ENCODE data around the gene FRMD4B.
A peak's percentile ranks its signal among the peaks of the same experiment; 100 is the strongest.
"Not testable (repeated sequence)": the region's sequence is repeated elsewhere in the genome, so short reads cannot be mapped to it uniquely, and the experiment has no call there.

Gene FRMD4B

DNA sequence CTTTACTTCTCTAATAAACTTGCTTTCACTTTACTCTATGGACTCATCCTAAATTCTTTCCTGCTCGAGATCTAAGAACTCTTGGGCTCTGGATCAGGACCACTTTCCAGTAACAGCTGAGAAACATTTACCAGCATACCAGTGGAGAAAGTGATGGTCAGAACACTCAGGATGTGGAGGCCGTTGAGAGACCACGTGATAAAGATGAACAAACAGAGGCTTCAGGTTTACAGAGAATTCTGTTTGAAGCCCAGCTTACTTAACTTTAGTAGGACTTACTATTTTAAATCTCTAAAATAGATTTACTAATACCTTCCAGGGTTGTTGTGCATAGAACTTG lies 57.0 kb downstream of the FRMD4B start:
- Mint-ChIP-seq H3K4me1 (ENCODE audit: low read depth) (peaks cover 41% of the 10 kb centered on the region), H3K36me3 (ENCODE audit: low read depth) (peaks cover 4% of the 10 kb centered on the region), H3K4me3 (peak overlapping the region; percentile 39), H3K27me3 (ENCODE audit: low read depth) (peaks cover 5% of the 10 kb centered on the region), H3K27ac (peak overlapping the region; percentile 57), H3K9me3 (no peaks in the 10 kb centered on the region)

DNA sequence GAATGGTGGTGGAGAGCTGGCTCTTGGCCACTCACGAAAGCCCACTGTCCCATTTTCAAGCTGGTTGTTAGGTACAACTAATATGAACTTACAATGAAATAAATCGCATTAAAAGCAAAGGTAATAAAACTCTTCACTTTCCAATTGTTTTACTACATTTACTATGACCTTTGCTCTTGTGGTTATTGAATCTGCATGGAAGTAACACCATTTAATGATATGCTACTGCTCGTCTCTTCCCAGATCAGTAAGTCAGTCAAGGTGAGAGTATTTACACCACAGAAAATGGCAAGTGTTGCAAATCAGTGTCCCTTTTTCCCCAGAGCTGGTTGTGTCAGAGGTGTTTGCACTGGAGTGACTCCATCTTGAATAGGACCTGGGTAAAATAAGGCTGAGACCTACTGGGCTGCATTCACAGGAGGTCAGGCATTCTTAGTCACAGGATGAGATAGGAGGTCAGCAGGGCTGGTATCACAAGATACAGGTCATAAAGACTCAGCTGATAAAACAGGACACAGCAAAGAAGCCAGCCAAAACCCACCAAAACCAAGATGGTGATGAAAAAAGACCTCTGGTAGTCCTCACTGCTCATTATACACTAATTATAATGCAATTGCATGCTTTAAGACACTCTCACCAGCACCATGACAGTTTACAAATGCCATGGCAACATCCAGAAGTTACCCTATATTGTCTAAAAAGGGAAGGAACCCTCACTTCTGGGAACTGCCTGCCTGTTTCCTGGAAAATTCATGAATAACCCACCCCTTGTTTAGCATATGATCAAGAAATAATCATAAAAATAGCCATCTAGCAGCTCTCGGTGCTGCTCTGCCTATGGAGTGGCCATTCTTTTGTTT lies 57.6 kb downstream of the FRMD4B start:
- H3K27ac Mint-ChIP-seq: peak overlapping the region; percentile 57
- H3K4me3 Mint-ChIP-seq: peak overlapping the region; percentile 39
- H3K27me3 Mint-ChIP-seq (ENCODE audit: low read depth): peaks cover 5% of the 10 kb centered on the region
- H3K9me3 Mint-ChIP-seq: no peaks in the 10 kb centered on the region
- H3K36me3 Mint-ChIP-seq (ENCODE audit: low read depth): peaks cover 4% of the 10 kb centered on the region
- H3K4me1 Mint-ChIP-seq (ENCODE audit: low read depth): peaks cover 41% of the 10 kb centered on the region

DNA sequence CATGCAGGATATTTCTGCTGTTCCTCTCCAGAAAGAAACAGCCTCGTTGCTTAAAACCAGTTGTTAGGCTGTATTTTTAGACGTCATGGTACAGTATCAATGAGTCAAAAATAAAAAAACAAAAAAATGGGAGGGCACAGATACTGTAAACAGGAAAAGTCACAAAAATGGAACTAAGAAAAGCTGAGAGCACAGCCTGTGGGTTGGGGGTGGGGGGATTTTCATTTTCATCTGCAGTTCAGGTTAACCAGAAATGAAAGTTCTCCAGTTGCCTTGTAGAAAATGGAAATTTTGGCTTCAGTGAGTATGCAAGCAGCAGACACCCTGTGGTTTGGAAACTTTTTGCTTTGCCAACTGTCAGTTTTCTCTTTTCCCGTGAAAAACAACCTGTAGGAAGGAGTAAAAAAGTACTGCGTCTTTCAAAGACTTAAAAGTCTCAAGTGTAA lies 59.0 kb downstream of the FRMD4B start:
- H3K27me3 Mint-ChIP-seq (ENCODE audit: low read depth): no peaks in the 10 kb centered on the region
- H3K27ac Mint-ChIP-seq: peak overlapping the region; percentile 67
- no peaks in the 10 kb centered on the region for H3K9me3 Mint-ChIP-seq
- peaks cover 41% of the 10 kb centered on the region for H3K4me1 Mint-ChIP-seq (ENCODE audit: low read depth)
- H3K36me3 Mint-ChIP-seq (ENCODE audit: low read depth): peaks cover 4% of the 10 kb centered on the region
- H3K4me3 Mint-ChIP-seq: peak overlapping the region; percentile 56

DNA sequence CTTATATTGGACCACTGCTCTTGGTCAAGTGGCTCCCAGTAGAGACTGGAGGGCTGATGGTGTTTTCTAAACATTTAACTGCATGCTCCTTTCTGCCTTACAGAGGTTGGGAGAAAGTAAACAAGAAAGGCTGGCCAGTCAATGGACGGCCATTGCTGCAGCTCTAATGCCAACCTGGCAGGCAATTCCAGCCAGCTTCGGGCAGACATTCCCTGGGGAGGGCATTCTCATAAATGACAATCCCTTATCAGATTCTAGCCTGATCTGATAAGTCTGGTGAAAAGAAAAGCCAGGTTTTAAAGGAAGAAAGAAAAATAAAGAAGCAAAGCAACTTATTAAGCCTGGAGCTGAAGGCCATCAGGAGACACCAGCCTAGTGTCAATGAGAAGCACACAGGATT lies 60.7 kb downstream of the FRMD4B start:
- Mint-ChIP-seq H3K4me1 (ENCODE audit: low read depth) (peaks cover 45% of the 10 kb centered on the region), H3K36me3 (ENCODE audit: low read depth) (peaks cover 4% of the 10 kb centered on the region), H3K27ac (peak overlapping the region; percentile 28), H3K9me3 (no peaks in the 10 kb centered on the region), H3K4me3 (no peak overlapping the region), H3K27me3 (ENCODE audit: low read depth) (no peaks in the 10 kb centered on the region)

DNA sequence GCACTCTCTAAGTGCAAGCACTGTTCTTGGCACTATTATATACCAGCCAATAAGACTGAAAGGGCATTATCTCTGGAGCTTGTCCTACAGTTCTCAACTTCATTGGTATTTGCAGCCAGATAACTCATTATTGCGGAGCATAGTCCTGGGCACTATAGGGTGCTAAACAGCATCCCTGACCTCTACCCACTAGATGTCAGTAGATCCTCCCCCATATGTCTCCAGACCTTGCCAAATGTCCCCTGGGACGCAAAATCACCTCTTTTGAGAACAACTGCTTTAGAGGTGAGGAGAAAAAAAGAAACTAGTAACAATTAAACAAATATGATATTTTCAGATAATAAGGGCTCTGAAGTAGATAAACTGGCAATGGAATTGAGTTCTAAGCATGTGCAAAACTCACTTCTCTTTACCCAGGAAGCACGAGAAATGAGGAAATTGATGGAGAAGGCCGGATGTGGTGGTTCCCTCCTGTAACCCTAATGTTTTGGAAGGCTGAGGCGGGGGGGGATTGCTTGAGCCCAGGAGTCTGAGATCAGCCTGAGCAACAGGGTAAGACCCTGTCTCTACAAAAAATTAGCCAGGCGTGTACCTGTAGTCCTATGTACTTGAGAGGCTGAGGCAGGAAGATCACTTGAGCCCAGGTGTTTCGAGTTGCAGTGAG lies 61.4 kb downstream of the FRMD4B start:
- Mint-ChIP-seq H3K27ac (peak overlapping the region; percentile 62), H3K4me3 (no peak overlapping the region)

DNA sequence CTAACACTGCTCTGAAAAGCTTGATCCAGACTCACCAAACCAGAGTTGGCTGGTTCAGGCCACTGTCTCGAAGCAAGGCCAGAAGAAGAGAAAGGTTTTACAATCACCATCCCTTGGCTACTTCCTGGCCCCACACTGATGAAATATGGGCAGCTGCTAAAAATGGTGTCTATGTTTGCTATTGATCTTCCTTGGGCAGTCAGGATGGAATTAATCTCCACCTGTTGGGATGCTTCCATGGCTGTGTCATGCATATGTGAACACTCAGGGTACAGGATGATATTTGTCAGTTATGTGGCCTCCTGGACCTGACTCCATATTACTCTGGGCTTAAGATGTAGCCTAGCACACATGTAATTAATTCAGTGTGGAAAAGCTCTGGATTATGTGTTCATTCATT lies 61.9 kb downstream of the FRMD4B start:
- Mint-ChIP-seq H3K4me3 (no peak overlapping the region), H3K36me3 (ENCODE audit: low read depth) (peaks cover 4% of the 10 kb centered on the region), H3K9me3 (no peaks in the 10 kb centered on the region), H3K4me1 (ENCODE audit: low read depth) (peaks cover 44% of the 10 kb centered on the region), H3K27ac (no peak overlapping the region), H3K27me3 (ENCODE audit: low read depth) (no peaks in the 10 kb centered on the region)

More for the DNA sequence above, 61.4 kb downstream of the FRMD4B start:
- Mint-ChIP-seq H3K36me3 (ENCODE audit: low read depth) (peaks cover 4% of the 10 kb centered on the region), H3K27me3 (ENCODE audit: low read depth) (no peaks in the 10 kb centered on the region), H3K9me3 (no peaks in the 10 kb centered on the region), H3K4me1 (ENCODE audit: low read depth) (peaks cover 45% of the 10 kb centered on the region)

DNA sequence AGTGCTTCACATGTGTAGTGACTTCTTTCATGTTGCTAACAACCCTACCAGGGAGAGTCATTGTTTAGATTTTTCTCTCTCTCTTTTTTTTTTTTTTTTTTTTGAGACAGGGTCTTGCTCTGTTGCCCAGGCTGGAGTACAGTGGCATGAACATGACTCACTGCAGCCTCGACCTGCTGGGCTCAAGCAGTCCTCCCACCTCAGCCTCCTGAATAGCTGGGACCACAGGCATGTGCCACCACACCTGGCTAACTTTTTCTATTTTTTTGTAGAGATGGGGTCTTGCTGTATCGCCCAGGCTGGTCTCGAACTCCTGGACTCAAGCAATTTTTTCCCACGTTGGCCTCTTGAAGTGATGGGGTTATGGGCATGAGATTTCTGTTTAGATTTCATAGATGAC lies 63.4 kb downstream of the FRMD4B start:
- H3K36me3 Mint-ChIP-seq (ENCODE audit: low read depth): not testable (repeated sequence)

DNA sequence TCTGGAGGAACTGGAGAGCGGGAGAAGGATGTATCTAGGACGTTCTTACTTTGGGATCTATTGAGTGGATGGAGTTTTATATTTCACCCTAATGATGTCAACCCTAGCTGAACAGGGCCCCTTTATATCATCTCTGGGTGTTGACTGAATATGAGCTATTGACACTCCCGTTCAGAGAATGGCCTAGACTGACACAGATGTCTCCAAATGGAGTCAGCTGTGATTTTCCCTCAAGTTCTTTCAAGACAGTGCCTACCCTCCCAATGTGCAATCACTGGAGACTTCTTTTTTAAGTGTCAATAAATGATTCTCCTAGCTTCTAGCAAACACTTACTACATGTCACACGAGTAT lies 63.8 kb downstream of the FRMD4B start:
- H3K27ac Mint-ChIP-seq: no peak overlapping the region
- peaks cover 28% of the 10 kb centered on the region for H3K4me1 Mint-ChIP-seq (ENCODE audit: low read depth)
- no peak overlapping the region for H3K4me3 Mint-ChIP-seq
- no peaks in the 10 kb centered on the region for H3K9me3 Mint-ChIP-seq
- no peaks in the 10 kb centered on the region for H3K36me3 Mint-ChIP-seq (ENCODE audit: low read depth)
- H3K27me3 Mint-ChIP-seq (ENCODE audit: low read depth): no peaks in the 10 kb centered on the region

More for the DNA sequence above, 63.4 kb downstream of the FRMD4B start:
- H3K27ac Mint-ChIP-seq; H3K9me3 Mint-ChIP-seq; H3K4me3 Mint-ChIP-seq; H3K27me3 Mint-ChIP-seq (ENCODE audit: low read depth): not testable (repeated sequence)
- H3K4me1 Mint-ChIP-seq (ENCODE audit: low read depth): peaks cover 31% of the 10 kb centered on the region

DNA sequence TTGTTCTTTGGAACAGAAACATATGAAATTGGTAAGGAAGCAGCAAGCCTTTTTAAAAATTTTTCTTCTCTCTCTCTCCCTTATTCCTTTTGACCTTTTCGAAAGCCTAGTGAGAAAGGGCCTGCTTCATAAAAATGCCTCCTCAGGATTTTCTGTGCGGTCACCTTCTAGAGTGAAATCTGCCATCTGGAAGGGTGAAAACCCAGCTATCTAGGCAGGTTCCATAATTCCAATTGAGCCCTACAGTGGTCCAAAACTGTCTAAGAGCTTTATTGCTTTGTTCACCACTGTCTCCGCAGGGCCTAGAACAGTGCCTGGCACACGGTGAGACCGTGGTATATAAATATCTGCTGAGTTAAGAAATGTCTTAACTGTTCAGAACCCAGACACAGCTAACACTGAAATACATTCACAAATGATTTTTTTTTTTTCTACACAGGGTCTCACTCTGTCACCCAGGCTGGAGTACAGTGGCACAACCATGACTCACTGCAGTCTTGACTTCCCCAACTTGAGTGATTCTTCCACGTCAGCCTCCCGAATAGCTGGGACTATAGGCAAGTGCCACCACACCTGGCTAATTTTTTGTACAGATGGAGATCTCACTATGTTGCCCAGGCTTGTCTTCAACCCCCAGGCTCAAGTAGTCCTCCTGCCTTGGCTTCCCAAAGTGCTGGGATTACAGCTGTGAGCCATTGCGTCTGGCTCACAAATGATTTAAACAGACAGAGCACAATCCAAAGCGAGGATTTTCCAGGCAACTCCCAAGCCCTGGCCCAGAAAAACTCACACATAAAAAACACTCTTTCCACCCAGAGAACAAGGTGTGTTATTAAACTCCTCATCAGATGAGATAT lies 64.4 kb downstream of the FRMD4B start:
- H3K27me3 Mint-ChIP-seq (ENCODE audit: low read depth): no peaks in the 10 kb centered on the region
- no peak overlapping the region for H3K27ac Mint-ChIP-seq
- H3K4me3 Mint-ChIP-seq: no peak overlapping the region
- peaks cover 25% of the 10 kb centered on the region for H3K4me1 Mint-ChIP-seq (ENCODE audit: low read depth)
- H3K9me3 Mint-ChIP-seq: no peaks in the 10 kb centered on the region
- H3K36me3 Mint-ChIP-seq (ENCODE audit: low read depth): no peaks in the 10 kb centered on the region

DNA sequence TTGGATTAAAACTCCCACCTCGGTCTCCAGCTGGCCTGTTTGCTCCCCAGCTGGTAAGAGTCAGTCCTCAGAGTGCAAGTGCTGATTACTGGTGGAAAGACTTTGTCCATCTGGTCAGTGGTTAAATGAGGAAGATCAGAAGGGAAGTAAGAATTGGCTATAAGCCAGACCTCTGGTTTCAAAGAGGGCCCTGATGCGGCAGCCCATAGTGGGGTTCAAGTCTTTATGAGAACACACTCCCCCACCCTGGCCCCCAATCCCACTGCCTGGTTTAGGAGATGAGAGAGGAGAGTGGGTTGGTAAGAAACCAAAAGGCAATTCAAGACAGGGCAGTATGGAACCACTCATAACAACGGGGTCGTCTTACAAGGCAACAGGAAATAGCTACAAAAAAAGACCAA lies 65.0 kb downstream of the FRMD4B start:
- Mint-ChIP-seq H3K27ac (no peak overlapping the region), H3K9me3 (no peaks in the 10 kb centered on the region), H3K27me3 (ENCODE audit: low read depth) (no peaks in the 10 kb centered on the region), H3K4me1 (ENCODE audit: low read depth) (peaks cover 23% of the 10 kb centered on the region), H3K36me3 (ENCODE audit: low read depth) (no peaks in the 10 kb centered on the region), H3K4me3 (no peak overlapping the region)

DNA sequence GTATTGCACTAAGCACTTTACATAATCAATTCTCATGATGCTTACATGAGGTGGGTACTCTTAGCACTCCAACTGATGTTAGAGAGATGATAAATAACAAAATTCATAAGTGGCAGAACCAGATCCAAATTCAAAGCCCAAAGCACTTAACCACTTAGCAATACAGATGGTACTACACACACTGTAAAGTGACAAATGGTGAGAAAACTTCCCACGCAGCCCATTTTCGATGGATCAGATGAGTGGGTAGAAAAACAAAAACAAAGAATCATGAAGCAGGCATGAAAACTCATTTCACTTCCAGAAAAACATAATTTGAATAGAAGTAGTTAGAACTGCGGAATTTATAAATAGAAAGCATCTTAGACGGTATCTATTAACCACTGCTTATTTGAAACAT lies 66.2 kb downstream of the FRMD4B start:
- Mint-ChIP-seq H3K27ac (no peak overlapping the region), H3K36me3 (ENCODE audit: low read depth) (no peaks in the 10 kb centered on the region), H3K4me3 (no peak overlapping the region), H3K4me1 (ENCODE audit: low read depth) (peaks cover 18% of the 10 kb centered on the region), H3K9me3 (no peaks in the 10 kb centered on the region), H3K27me3 (ENCODE audit: low read depth) (no peaks in the 10 kb centered on the region)

DNA sequence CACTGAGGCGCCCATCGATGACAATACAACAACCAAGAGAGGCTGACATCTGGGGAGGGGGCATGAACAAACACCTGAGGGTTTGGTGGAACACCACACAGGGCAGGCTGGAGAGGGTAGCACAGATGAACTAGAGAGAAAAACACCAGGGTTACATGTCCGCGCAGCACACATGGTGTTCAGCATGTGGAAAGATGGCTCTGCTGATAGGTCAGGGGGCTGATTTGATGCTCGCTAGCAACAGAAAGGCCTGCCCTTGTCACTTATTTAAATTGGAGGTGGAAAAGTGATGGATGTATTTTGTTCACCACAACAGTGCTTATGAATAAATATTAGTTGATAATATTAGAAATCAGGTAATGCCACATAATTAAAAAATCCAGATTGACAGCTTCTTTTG lies 67.5 kb downstream of the FRMD4B start:
- Mint-ChIP-seq H3K36me3 (ENCODE audit: low read depth) (no peaks in the 10 kb centered on the region), H3K27ac (no peak overlapping the region), H3K9me3 (no peaks in the 10 kb centered on the region), H3K27me3 (ENCODE audit: low read depth) (no peaks in the 10 kb centered on the region), H3K4me3 (no peak overlapping the region), H3K4me1 (ENCODE audit: low read depth) (peaks cover 11% of the 10 kb centered on the region)

DNA sequence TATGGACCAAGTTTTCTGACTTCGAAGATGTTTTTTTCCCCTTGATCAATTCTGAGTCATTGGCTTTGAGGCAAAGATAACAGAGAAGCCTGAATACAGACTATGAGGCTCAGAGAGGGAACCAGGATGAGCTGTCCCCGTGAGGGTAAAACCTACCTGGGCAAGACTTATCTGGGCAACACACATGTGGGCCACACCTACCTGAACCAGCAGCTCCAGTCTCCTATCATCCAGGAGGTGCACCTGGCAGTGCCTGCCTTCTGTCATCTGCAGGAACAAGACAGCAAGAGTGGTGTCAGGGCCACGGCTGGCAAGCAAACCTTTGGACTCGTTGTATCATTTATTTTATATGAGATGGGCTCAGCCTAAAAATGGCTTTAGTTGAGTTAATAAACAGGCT lies 72.6 kb downstream of the FRMD4B start:
- H3K27me3 Mint-ChIP-seq (ENCODE audit: low read depth): no peaks in the 10 kb centered on the region
- no peak overlapping the region for H3K27ac Mint-ChIP-seq
- H3K9me3 Mint-ChIP-seq: no peaks in the 10 kb centered on the region
- H3K4me3 Mint-ChIP-seq: no peak overlapping the region
- no peaks in the 10 kb centered on the region for H3K36me3 Mint-ChIP-seq (ENCODE audit: low read depth)
- peaks cover 7% of the 10 kb centered on the region for H3K4me1 Mint-ChIP-seq (ENCODE audit: low read depth)

DNA sequence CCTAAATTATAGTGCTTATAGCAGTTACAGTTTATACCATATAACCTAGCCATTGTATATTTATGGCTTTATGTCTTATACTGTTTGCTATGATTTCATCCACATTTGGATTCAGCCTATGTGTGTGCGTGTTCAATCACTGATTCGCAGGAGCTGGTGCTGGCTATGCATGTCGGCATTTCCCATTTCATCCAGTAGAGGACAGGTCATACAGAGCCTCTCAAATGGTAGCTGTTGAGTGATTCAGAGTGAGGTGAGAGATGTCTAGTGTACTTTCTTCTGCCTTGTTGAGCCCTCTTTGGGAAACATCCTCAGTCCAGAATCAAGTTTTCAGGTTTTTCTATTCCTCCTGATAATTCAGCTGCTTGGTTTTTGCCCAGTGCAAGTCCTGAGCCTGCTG lies 76.1 kb downstream of the FRMD4B start:
- H3K27ac Mint-ChIP-seq: no peak overlapping the region
- H3K27me3 Mint-ChIP-seq (ENCODE audit: low read depth): no peaks in the 10 kb centered on the region
- H3K36me3 Mint-ChIP-seq (ENCODE audit: low read depth): no peaks in the 10 kb centered on the region
- H3K4me1 Mint-ChIP-seq (ENCODE audit: low read depth): peaks cover 14% of the 10 kb centered on the region
- H3K9me3 Mint-ChIP-seq: no peaks in the 10 kb centered on the region
- H3K4me3 Mint-ChIP-seq: no peak overlapping the region

All from T-helper 1 cell treated with Interleukin-12 subunit alpha and Interleukin-12 subunit beta and Interleukin-4 antibody, amounts not matched to agents 30 μg/mL and 1 μg/mL, for 36 hours (primary cell).